NCI-H128 (cell line): ENCODE measurements around the gene ELP4.

Source experiments
- DNase-seq: peaks from one replicate; lab custom pipeline; 2025; ENCODE audit not compliant: unreplicated experiment; lab: John Stamatoyannopoulos, UW

The ELP4 gene

GRCh38 chr11:31798057-31798553 lies 288.5 kb downstream of the ELP4 start:
- no peak for DNase-seq

- no peak for DNase-seq
Measured at GRCh38 chr11:31798554-31799434, 289.2 kb downstream of the ELP4 start.

GRCh38 chr11:31799435-31800397 lies 290.1 kb downstream of the ELP4 start:
- no peak for DNase-seq

GRCh38 chr11:31800398-31801265 lies 291.1 kb downstream of the ELP4 start:
- no peak for DNase-seq

- no peak for DNase-seq
Measured at GRCh38 chr11:31801298-31801702, 291.7 kb downstream of the ELP4 start.

- no peak for DNase-seq
Measured at GRCh38 chr11:31802000-31802551, 292.5 kb downstream of the ELP4 start.

- no peak for DNase-seq
Measured at GRCh38 chr11:31802609-31802989, 293.0 kb downstream of the ELP4 start.

- DNase-seq = no peak
Measured at GRCh38 chr11:31802990-31803812, 293.6 kb downstream of the ELP4 start.

GRCh38 chr11:31803813-31804311 lies 294.3 kb downstream of the ELP4 start:
- no peak for DNase-seq

GRCh38 chr11:31804312-31805036 lies 294.9 kb downstream of the ELP4 start:
- no peak for DNase-seq

GRCh38 chr11:31805037-31805628 lies 295.6 kb downstream of the ELP4 start:
- no peak for DNase-seq

- no peak for DNase-seq
Measured at GRCh38 chr11:31805629-31806185, 296.1 kb downstream of the ELP4 start.

- no peak for DNase-seq
Measured at GRCh38 chr11:31806186-31806927, 296.8 kb downstream of the ELP4 start.

GRCh38 chr11:31806928-31807798 lies 297.6 kb downstream of the ELP4 start:
- no peak for DNase-seq

- no peak for DNase-seq
Measured at GRCh38 chr11:31807799-31808667, 298.5 kb downstream of the ELP4 start.
